Measurements from ENCODE around the gene CFI.

- TF ChIP-seq GATA3 (IDR thresholded peaks at IDR 0.05; ENCODE audit: low read depth, low read length): no peak
- no peak for TF ChIP-seq GATA2 (IDR thresholded peaks at IDR 0.05; ENCODE audit: low read depth, low read length)
Measured at GRCh38 chr4:109751852-109752251, 49.9 kb downstream of the CFI start.

All from SH-SY5Y (cell line).